Amygdala (tissue), 56 donors: ENCODE data around the gene SNRNP25.
A peak's percentile ranks its signal among the peaks of the same experiment; 100 is the strongest.
"Not testable (repeated sequence)": the region's sequence is repeated elsewhere in the genome, so short reads cannot be mapped to it uniquely, and the experiment has no call there.

ENCODE experiments used
- DNase-seq, 56 donors: peaks; one replicate each; lab custom pipeline; 2025; lab: John Stamatoyannopoulos, UW

Gene SNRNP25

DNA sequence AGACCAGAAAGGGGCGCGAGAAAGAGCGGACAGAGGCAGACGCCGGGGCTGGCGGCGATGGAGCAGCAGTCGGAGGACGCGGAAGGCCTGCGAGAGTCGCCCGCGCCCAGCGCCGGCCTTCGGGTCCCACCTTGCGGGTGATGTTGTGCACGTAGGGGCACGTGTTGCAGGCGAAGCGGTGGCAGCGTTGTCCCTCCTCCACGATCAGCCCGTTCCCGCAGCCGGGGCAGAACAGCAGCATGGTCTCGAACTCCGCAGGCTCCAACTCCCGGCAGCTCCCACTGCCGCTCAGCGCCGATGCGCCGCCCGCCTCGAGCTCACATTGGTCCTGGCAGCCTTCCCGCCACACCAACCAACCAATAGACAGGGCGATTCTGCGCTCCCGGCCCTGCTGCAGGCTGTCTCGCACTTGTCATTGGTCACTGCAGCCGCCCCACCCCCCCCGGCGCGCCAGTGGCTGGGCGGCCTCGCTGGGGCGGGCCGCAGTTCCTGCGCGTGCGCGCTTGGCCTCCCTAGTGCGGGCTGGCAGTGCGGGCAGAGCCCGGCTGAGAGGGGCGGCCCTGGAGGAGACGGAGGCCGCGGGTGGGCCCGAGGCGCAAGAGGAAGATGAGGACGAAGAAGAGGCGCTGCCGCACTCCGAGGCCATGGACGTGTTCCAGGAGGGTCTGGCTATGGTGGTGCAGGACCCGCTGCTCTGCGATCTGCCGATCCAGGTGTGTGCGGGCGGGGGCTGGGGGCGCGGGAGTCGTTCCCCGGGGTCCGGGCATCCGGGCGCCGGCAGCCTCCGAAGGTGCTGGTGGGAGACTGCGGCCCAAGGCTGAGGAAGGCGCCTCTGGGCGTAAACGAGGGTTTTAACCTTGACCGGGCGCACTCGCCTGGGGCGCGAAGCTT is at the start of gene SNRNP25, which contains the start of gene POLR3K:
Gene SNRNP25 (plus strand): TSS at position 483 of the 891 bp plus-strand sequence. CDS start 189 bp downstream, at position 672.
Gene POLR3K (minus strand): TSS at position 263 of the 891 bp plus-strand sequence. CDS start 22 bp downstream, at position 241.
- peak; percentile 46 to 99 (median 97) for DNase-seq

DNA sequence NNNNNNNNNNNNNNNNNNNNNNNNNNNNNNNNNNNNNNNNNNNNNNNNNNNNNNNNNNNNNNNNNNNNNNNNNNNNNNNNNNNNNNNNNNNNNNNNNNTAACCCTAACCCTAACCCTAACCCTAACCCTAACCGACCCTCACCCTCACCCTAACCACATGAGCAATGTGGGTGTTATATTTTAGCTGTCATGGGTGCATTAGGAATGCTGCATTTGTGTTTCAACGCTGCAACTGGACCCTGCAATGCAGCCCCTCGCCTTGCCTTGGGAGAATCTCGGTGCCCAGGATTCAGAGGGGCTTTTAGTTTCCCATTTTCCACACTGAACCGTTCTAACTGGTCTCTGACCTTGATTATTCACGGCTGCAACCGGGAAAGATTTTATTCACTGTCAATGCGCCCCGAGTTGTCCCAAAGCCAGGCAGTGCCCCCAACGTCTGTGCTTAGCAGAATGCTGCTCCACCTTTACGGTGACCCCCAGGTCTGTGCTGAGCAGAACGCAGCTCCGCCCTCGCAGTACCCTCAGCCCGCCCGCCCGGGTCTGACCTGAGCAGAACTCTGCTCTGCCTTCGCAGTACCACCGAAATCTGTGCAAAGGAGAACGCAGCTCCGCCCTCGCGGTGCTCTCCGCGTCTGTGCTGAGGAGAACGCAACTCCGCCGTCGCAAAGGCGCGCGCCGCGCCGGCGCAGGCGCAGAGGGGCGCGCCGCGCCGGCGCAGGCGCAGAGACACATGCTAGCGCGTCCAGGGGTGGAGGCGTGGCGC is 43.5 kb upstream of the SNRNP25 start:
- DNase-seq: no peak

GRCh38 chr16:10772-11171 is 42.9 kb upstream of the SNRNP25 start:
- peak in 37 of 56 donors; percentile 2 to 99 (median 86) for DNase-seq

DNA sequence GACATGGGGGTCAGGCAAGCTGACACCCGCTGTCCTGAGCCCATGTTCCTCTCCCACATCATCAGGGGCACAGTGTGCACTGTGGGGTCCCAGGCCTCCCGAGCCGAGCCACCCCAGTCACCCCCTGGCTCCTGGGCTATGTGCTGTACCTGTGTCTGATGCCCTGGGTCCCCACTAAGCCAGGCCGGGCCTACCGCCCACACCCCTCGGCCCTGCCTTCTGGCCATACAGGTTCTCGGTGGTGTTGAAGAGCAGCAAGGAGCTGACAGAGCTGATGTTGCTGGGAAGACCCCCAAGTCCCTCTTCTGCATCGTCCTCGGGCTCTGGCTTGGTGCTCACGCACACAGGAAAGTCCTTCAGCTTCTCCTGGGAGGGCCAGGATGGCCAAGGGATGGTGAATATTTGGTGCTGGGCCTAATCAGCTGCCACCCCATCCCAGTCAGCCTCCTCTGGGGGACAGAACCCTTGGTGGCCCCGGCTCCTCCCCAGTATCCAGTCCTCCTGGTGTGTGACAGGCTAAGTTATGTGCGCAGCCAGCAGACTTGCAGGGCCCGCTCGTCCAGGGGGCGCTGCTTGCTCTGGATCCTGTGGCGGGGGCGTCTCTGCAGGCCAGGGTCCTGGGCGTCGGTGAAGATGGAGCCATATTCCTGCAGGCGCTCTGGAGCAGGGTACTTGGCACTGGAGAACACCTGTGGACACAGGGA is 36.4 kb upstream of the SNRNP25 start:
- DNase-seq: not testable (repeated sequence)

DNA sequence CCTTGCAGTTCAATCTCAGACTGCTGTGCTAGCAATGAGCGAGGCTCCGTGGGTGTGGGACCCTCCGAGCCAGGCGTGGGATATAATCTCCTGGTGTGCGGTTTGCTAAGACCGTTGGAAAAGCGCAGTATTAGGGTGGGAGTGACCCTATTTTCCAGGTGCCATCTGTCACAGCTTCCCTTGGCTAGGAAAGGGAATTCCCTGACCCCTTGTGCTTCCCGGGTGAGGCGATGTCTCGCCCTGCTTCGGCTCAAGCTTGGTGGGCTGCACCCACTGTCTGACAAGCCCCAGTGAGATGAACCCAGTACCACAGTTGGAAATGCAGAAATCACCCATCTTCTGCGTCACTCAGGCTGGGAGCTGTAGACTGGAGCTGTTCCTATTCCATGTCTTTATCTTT is 32.7 kb upstream of the SNRNP25 start:
- not testable (repeated sequence) for DNase-seq

DNA sequence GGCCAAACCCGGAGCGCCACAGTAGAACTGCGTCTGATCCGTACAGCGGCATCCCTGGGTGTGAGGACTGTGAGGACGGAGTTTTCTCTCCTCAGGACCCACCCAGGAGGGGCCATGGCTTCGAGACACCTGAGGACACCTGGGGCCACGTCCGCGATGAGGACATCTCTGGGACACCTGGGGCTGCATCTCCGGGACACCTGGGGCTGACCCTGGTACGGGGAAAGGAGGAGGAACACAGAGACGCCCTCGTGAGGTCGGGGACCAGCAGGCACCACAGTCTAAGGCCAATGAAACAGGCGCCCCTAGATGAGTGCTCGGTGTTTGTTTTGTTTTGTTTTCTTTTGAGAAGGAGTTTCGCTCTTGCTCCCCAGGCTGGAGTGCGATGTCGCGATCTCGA is 29.5 kb upstream of the SNRNP25 start:
- not testable (repeated sequence) for DNase-seq

GRCh38 chr16:25926-26348 is 27.7 kb upstream of the SNRNP25 start:
- not testable (repeated sequence) for DNase-seq

DNA sequence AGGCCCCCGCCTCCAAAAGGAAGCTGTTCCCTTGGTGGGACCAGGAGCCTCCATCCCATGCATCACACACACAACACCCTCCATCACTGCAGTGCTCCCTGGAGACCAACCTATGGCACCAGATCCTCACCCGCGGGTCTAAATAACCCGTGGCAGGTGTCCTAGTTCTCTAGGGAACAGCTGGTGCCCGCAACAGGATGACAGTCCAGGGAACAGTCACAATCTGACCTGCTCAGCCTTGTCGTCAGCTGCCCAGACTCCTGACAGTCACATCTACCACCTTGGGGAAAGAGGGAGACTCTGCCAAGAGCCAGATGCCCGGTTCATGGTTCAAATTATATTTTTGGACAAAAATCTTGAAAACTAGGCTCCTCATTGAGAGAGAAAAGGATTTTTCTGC is 23.0 kb upstream of the SNRNP25 start:
- not testable (repeated sequence) for DNase-seq

- not testable (repeated sequence) for DNase-seq
Observed at GRCh38 chr16:33154-33876, 20.3 kb upstream of the SNRNP25 start.

GRCh38 chr16:33877-34647 is 19.6 kb upstream of the SNRNP25 start:
- no peak for DNase-seq

DNA sequence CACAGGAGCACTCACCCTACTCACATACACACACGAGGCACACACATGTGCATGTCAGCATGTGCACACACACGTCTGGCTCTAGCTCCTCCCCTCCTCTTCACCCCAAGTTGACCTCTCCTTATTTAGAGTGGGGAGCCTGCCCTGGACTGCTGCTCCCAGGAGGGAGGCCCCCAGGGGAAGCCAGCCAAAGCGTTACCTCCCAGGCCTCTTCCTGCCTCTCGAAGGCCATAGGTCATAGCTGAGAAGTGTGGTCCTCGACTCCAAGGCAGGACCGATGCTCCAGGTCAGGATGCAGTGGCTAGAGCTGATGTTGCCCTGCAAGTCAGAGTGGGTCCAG is 19.0 kb upstream of the SNRNP25 start:
- no peak for DNase-seq

DNA sequence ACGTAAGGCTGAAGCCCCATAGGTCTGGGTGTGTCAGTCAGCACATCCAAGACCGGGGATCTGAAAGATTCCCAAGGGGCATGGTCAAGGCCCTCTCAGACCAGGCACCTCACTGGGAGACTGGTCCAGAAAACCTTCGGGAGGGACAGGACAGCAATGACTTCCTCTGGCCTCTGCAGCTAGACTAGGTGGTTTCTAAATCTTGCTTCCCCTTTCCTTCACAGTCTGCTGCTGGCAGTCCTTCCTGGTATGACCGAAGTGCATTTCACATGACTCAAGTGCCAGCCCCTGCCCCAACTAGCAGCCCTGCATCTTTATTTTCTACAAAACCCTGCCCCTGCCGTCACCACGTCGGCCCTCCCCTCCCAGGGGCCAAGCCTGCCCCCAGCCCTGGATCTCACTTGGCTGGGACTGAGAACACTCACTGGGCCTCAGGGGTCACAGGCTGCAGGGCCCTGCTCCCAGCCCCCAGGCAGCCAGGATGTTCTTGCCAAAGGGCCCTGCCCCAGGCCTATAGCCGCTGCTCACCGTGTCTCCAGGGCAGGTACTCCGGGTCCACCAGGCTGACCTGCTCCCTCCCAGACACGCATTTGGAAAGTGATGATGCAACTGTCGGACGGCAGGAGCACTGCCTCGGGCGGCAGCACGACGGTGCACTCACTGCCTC is 18.5 kb upstream of the SNRNP25 start:
- DNase-seq: peak in 1 of 56 donors; percentile 13

GRCh38 chr16:35678-36305 is 17.8 kb upstream of the SNRNP25 start:
- DNase-seq: no peak

GRCh38 chr16:36336-36984 is 17.2 kb upstream of the SNRNP25 start:
- DNase-seq: no peak

DNA sequence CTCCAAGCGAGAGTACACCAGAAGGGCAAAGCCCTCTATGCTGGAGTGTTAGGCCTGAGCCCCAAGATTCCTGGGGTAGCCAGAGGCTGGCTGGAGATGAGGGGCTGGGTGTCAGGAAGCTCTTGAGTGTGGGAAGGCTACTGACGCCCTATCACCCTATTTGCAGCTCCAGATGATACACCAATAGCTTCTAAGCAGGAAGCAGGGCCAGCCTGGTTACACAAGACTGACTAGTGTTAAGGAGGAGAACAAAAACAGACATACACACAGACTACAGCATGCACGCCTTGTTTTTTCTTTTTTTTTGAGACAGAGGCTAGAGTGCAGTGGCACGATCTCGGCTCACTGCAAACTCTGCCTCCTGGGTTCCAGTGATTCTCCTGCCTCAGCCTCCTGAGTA is 16.1 kb upstream of the SNRNP25 start:
- DNase-seq: peak in 2 of 56 donors; percentile 9 to 22

DNA sequence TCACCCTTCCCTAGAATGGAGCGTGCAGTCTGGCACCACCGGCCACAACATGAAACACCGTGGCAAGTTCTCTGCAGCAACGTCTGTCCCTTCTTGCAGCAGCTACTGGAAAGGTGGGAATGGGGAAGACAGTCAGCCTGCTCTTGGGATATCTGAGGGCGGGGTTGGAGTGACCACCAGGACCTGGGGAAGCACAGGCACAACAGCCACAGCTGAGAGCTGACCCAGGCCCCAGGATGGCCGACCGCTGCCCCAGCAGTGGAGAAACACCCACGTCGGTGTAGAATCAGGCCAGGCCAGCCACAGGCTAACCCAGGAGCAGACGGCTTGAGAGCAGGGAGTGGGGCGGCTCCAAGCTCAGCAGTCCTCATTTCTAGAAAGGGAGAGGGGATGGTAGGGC is 15.4 kb upstream of the SNRNP25 start:
- DNase-seq: not testable (repeated sequence)
